Endodermal cell (in vitro differentiated cells): Measurements from ENCODE around the gene A2ML1. TPM values are rescaled to one million over a fixed set of nuclear protein-coding genes. Genes with fewer than 3 reads are reported as not detected.

ENCODE experiments used
- DNase-seq: peaks from one replicate; pipeline ENCODE4 v3.0.0-alpha.2; 2017
- H3K27ac ChIP-seq: 2 replicates; pipeline ENCODE4 v1.5.1; 2013; ENCODE audit warnings: mild to moderate bottlenecking, low read depth, low read length, moderate library complexity
- H3K27me3 ChIP-seq: 2 replicates; pipeline ENCODE4 v1.6.1; 2013; ENCODE audit warnings: mild to moderate bottlenecking, low read length, moderate library complexity; ENCODE audit not compliant: insufficient read depth, control insufficient read depth, poor library complexity, severe bottlenecking
- H3K36me3 ChIP-seq: 2 replicates; pipeline ENCODE4 v1.7.0; 2013; ENCODE audit warnings: mild to moderate bottlenecking, low read length, moderate library complexity; ENCODE audit not compliant: control insufficient read depth, insufficient read depth
- H3K4me1 ChIP-seq: one replicate; pipeline ENCODE4 v1.7.0; 2013; ENCODE audit warnings: low read length; ENCODE audit not compliant: control insufficient read depth, insufficient read depth
- H3K4me3 ChIP-seq: 2 replicates; pipeline ENCODE4 v1.5.1; 2013; ENCODE audit warnings: mild to moderate bottlenecking, low read length, moderate library complexity
- H3K9ac ChIP-seq: 2 replicates; pipeline ENCODE4 v1.6.1; 2013; ENCODE audit warnings: mild to moderate bottlenecking, low read length, moderate library complexity; ENCODE audit not compliant: poor library complexity, severe bottlenecking; ENCODE audit errors: extremely low read depth
- H3K9me3 ChIP-seq: 2 replicates; pipeline ENCODE4 v1.6.1; 2013; ENCODE audit warnings: mild to moderate bottlenecking, low read length, moderate library complexity; ENCODE audit not compliant: control insufficient read depth
- H3K27ac Mint-ChIP-seq: 2 replicates; pipeline ENCODE4 v1.8.0; 2020; ENCODE audit warnings: mixed read lengths
- H3K27me3 Mint-ChIP-seq: 2 replicates; pipeline ENCODE4 v1.8.0; 2021; ENCODE audit warnings: mild to moderate bottlenecking, mixed read lengths; ENCODE audit not compliant: insufficient read depth
- H3K36me3 Mint-ChIP-seq: 2 replicates; pipeline ENCODE4 v1.8.0; 2020; ENCODE audit warnings: low read depth, mixed read lengths
- H3K4me1 Mint-ChIP-seq: 2 replicates; pipeline ENCODE4 v1.8.0; 2020; ENCODE audit warnings: mixed read lengths
- H3K4me3 Mint-ChIP-seq: 2 replicates; pipeline ENCODE4 v1.8.0; 2020; ENCODE audit warnings: mild to moderate bottlenecking, moderate library complexity, mixed read lengths
- H3K9me3 Mint-ChIP-seq: 2 replicates; pipeline ENCODE4 v1.8.0; 2020; ENCODE audit warnings: mild to moderate bottlenecking, mixed read lengths
- CTCF ChIP-seq: fragments of 200-600 bp; sonication (generic); conservative IDR thresholded peaks from 2 replicates; pipeline ENCODE4 v1.5.0; 2021; ENCODE audit warnings: antibody characterized with exemption, mild to moderate bottlenecking
- WGBS, 2 experiments: methylation state at CpG; one replicate each; pipeline versions ENCODE4 v1.1.5 to v1.1.7; 2013; ENCODE audit warnings: missing lambda C conversion rate in 2 of 2, mixed read lengths in 1 of 2; ENCODE audit not compliant: insufficient coverage in 1 of 2, insufficient read length in 1 of 2; 5-methylcytosine and 5-hydroxymethylcytosine counted together
- total RNA-seq, 2 donors: library from RNA; stranded (reverse); fragmentation: NEBNext Ultra II Directional in 1 of 2; extraction: Animal tissue kit (Norgen Biotek cat#: 25700) in 1 of 2; gene quantifications; 2 replicates in 1 of 2; 3 replicates in 1 of 2; pipeline ENCODE4 v1.2.1, GENCODE V29; 2021

The A2ML1 gene
- total RNA-seq, 2 donors from 2014 or later: 7.1 to 11.6 TPM

- no peak overlapping the region for H3K27ac ChIP-seq
- peak overlapping the region; percentile 16 for H3K27ac Mint-ChIP-seq
These were observed 42.6 kb upstream of the A2ML1 start for GRCh38 chr12:8779862-8780261.

GRCh38 chr12:8780389-8780788 lies 42.0 kb upstream of the A2ML1 start:
- H3K27ac ChIP-seq: no peak overlapping the region
- peak overlapping the region; percentile 16 for H3K27ac Mint-ChIP-seq
- H3K36me3 ChIP-seq: peaks cover 54% of the 10 kb centered on the region
- no peak overlapping the region for H3K4me3 Mint-ChIP-seq
- no peaks in the 10 kb centered on the region for H3K9me3 Mint-ChIP-seq
- no peaks in the 10 kb centered on the region for H3K27me3 Mint-ChIP-seq
- no peaks in the 10 kb centered on the region for H3K9me3 ChIP-seq
- peak; percentile 94 for TF ChIP-seq CTCF
- H3K4me1 ChIP-seq: no peaks in the 10 kb centered on the region
- 78 to 100% methylated on average over 1 of the region's 1 CpG for WGBS, 2 experiments
- peaks cover 33% of the 10 kb centered on the region for H3K36me3 Mint-ChIP-seq
- DNase-seq: peak; percentile 70
- no peaks in the 10 kb centered on the region for H3K27me3 ChIP-seq
- H3K9ac ChIP-seq: no peak overlapping the region
- no peak overlapping the region for H3K4me3 ChIP-seq
- H3K4me1 Mint-ChIP-seq: peaks cover 34% of the 10 kb centered on the region

More at GRCh38 chr12:8779862-8780261, 42.6 kb upstream of the A2ML1 start:
- no peak overlapping the region for H3K4me3 ChIP-seq
- no peak overlapping the region for H3K9ac ChIP-seq
- H3K4me3 Mint-ChIP-seq: no peak overlapping the region
- H3K4me1 ChIP-seq: no peaks in the 10 kb centered on the region
- peaks cover 38% of the 10 kb centered on the region for H3K36me3 Mint-ChIP-seq
- no peak for TF ChIP-seq CTCF
- no peaks in the 10 kb centered on the region for H3K9me3 Mint-ChIP-seq
- 93 to 95% methylated on average over 2 of the region's 2 CpGs for WGBS, 2 experiments
- peaks cover 59% of the 10 kb centered on the region for H3K36me3 ChIP-seq
- H3K4me1 Mint-ChIP-seq: peaks cover 34% of the 10 kb centered on the region
- no peaks in the 10 kb centered on the region for H3K9me3 ChIP-seq
- no peaks in the 10 kb centered on the region for H3K27me3 ChIP-seq
- DNase-seq: no peak
- no peaks in the 10 kb centered on the region for H3K27me3 Mint-ChIP-seq

- Mint-ChIP-seq H3K36me3 (peaks cover 40% of the 10 kb centered on the region), H3K9me3 (peaks cover 11% of the 10 kb centered on the region)
- TF ChIP-seq CTCF: no peak
These were observed 40.9 kb upstream of the A2ML1 start for GRCh38 chr12:8781381-8782127.

More at GRCh38 chr12:8781381-8782127, 40.9 kb upstream of the A2ML1 start:
- DNase-seq: peak; percentile 29
- Histone ChIP-seq H3K27me3 (no peaks in the 10 kb centered on the region), H3K36me3 (peaks cover 45% of the 10 kb centered on the region), H3K27ac (no peak overlapping the region), H3K9me3 (peaks cover 11% of the 10 kb centered on the region), H3K4me3 (no peak overlapping the region), H3K9ac (no peak overlapping the region), H3K4me1 (no peaks in the 10 kb centered on the region)
- H3K4me3 Mint-ChIP-seq: no peak overlapping the region
- peak overlapping the region; percentile 49 for H3K27ac Mint-ChIP-seq
- WGBS, 2 experiments: 100% methylated on average over 2 of the region's 2 CpGs
- no peaks in the 10 kb centered on the region for H3K27me3 Mint-ChIP-seq
- H3K4me1 Mint-ChIP-seq: peaks cover 34% of the 10 kb centered on the region
